ENCODE data around the gene TMEM51.

Gene TMEM51, protein sequence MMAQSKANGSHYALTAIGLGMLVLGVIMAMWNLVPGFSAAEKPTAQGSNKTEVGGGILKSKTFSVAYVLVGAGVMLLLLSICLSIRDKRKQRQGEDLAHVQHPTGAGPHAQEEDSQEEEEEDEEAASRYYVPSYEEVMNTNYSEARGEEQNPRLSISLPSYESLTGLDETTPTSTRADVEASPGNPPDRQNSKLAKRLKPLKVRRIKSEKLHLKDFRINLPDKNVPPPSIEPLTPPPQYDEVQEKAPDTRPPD
- total RNA-seq: 0 reads per million in 3 donors

- peaks cover 24% of the 10 kb centered on the region for H3K27me3 ChIP-seq (replicated peaks; ENCODE audit: control insufficient read depth, insufficient read depth, low read length, poor library complexity, severe bottlenecking)
These were observed at the start of gene TMEM51 for GRCh38 chr1:15153184-15153841. TSS of gene TMEM51 (plus strand) at chr1:15153747. CDS start at chr1:15215088, 61,341 bp downstream.

DNA sequence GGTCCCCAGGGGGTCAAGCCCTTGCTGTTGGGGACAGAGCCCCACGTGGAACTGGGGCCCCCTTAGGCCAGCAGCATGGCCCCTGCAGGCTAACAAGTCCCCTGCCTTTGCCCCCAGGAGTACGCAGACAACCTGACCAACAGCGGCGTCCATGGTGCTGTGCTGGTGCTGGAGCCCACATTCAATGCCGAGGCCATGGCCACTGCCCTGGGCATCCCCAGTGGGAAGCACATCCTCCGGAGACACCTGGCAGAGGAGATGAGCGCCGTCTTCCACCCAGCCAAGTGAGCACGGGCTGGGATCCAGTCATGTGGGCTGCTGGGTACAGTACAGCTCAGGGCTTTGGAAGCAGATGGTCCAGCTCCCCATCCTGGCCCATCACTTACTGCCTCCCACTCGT is 49.6 kb upstream of the TMEM51 start:
- H3K27me3 ChIP-seq (replicated peaks; ENCODE audit: control insufficient read depth, insufficient read depth, low read length, poor library complexity, severe bottlenecking): peaks cover 9% of the 10 kb centered on the region
- H3K36me3 ChIP-seq (ENCODE audit: control insufficient read depth, insufficient read depth, low read length): no peaks in the 10 kb centered on the region
- no peaks in the 10 kb centered on the region for H3K4me1 ChIP-seq (ENCODE audit: control insufficient read depth, insufficient read depth, low read length, poor library complexity, severe bottlenecking)
- H3K4me3 ChIP-seq (ENCODE audit: insufficient read depth, low read depth, low read length, poor library complexity, severe bottlenecking): no peak overlapping the region
- H3K27ac ChIP-seq (ENCODE audit: insufficient read depth, low read length, poor library complexity, severe bottlenecking): no peak overlapping the region
- no peak for DNase-seq
- H3K9me3 ChIP-seq (ENCODE audit: control insufficient read depth, low read length): no peaks in the 10 kb centered on the region

More at GRCh38 chr1:15153184-15153841, at the start of gene TMEM51:
- Histone ChIP-seq H3K36me3 (ENCODE audit: control insufficient read depth, insufficient read depth, low read length) (no peaks in the 10 kb centered on the region), H3K4me1 (ENCODE audit: control insufficient read depth, insufficient read depth, low read length, poor library complexity, severe bottlenecking) (peaks cover 9% of the 10 kb centered on the region), H3K27ac (ENCODE audit: insufficient read depth, low read length, poor library complexity, severe bottlenecking) (no peak within 1 kb of the TSS), H3K9me3 (ENCODE audit: control insufficient read depth, low read length) (no peaks in the 10 kb centered on the region), H3K4me3 (ENCODE audit: insufficient read depth, low read depth, low read length, poor library complexity, severe bottlenecking) (peak within 1 kb of the TSS; percentile 22)
- DNase-seq: no peak

DNA sequence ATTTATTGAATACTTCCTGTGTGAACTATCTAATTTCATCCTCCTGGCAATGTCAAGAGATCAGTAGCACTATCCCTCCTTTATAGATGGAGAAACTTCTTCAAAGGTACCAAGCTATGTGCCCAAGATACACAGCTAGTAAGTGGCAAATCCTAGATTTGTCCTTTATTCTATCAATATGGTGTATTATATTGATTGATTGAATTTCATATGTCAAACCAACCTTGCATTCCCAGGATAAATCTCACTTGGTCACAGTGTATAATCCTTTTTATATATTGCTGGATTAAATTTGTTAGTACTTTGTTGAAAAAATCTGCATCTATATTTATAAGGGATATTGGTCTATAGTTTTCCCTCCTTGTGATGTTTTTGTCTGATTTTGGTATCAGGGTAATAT is 48.8 kb upstream of the TMEM51 start:
- DNase-seq: no peak
- no peaks in the 10 kb centered on the region for H3K36me3 ChIP-seq (ENCODE audit: control insufficient read depth, insufficient read depth, low read length)
- H3K27ac ChIP-seq (ENCODE audit: insufficient read depth, low read length, poor library complexity, severe bottlenecking): no peak overlapping the region
- no peaks in the 10 kb centered on the region for H3K9me3 ChIP-seq (ENCODE audit: control insufficient read depth, low read length)
- H3K27me3 ChIP-seq (replicated peaks; ENCODE audit: control insufficient read depth, insufficient read depth, low read length, poor library complexity, severe bottlenecking): peaks cover 9% of the 10 kb centered on the region
- no peak overlapping the region for H3K4me3 ChIP-seq (ENCODE audit: insufficient read depth, low read depth, low read length, poor library complexity, severe bottlenecking)
- H3K4me1 ChIP-seq (ENCODE audit: control insufficient read depth, insufficient read depth, low read length, poor library complexity, severe bottlenecking): no peaks in the 10 kb centered on the region

DNA sequence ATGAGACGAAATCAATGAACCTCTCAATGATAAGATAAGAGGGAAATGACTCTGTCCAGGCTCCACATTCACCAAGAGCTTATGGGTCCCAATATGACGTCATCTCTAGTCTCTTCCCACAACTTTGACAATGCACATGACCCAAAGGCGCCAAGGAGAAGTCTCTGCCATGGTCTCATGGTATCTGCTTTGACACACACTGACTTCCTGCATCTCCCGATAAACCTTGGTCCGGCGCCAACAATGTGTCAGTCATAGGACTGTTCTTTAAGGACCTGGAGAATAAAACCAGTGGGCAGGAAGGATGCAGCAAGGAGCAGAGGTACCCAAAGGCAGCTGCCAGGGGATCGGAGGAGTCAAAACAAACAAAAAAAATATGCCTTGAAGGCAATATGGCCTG is 46.9 kb upstream of the TMEM51 start:
- peaks cover 5% of the 10 kb centered on the region for H3K27me3 ChIP-seq (replicated peaks; ENCODE audit: control insufficient read depth, insufficient read depth, low read length, poor library complexity, severe bottlenecking)
- no peaks in the 10 kb centered on the region for H3K9me3 ChIP-seq (ENCODE audit: control insufficient read depth, low read length)
- no peak overlapping the region for H3K27ac ChIP-seq (ENCODE audit: insufficient read depth, low read length, poor library complexity, severe bottlenecking)
- DNase-seq: no peak
- no peaks in the 10 kb centered on the region for H3K36me3 ChIP-seq (ENCODE audit: control insufficient read depth, insufficient read depth, low read length)
- no peaks in the 10 kb centered on the region for H3K4me1 ChIP-seq (ENCODE audit: control insufficient read depth, insufficient read depth, low read length, poor library complexity, severe bottlenecking)
- no peak overlapping the region for H3K4me3 ChIP-seq (ENCODE audit: insufficient read depth, low read depth, low read length, poor library complexity, severe bottlenecking)

- Histone ChIP-seq H3K9me3 (ENCODE audit: control insufficient read depth, low read length) (no peaks in the 10 kb centered on the region), H3K4me1 (ENCODE audit: control insufficient read depth, insufficient read depth, low read length, poor library complexity, severe bottlenecking) (no peaks in the 10 kb centered on the region), H3K4me3 (ENCODE audit: insufficient read depth, low read depth, low read length, poor library complexity, severe bottlenecking) (no peak overlapping the region), H3K27ac (ENCODE audit: insufficient read depth, low read length, poor library complexity, severe bottlenecking) (no peak overlapping the region), H3K27me3 (replicated peaks; ENCODE audit: control insufficient read depth, insufficient read depth, low read length, poor library complexity, severe bottlenecking) (peaks cover 5% of the 10 kb centered on the region), H3K36me3 (ENCODE audit: control insufficient read depth, insufficient read depth, low read length) (no peaks in the 10 kb centered on the region)
- DNase-seq: no peak
These were observed 46.4 kb upstream of the TMEM51 start for GRCh38 chr1:15107058-15107687.

DNA sequence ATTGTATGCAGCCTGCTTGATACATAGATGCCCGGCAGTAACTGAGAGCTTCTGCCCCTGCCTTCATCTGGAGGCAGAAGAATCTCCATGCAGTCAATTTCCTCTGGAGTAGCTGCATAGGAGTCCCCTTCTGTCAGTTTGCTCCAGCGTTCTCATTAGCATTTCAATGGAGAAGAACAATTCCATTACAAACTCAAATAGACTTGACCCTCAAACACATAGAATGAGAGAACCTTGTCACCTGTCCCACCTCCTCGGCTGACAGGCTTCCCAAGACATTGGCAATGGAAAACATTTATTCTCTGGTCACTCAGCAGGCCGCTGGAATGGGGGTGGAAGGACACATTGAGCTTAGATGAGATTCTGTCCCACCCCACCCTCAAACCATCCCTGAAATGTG is 45.6 kb upstream of the TMEM51 start:
- no peak for DNase-seq
- H3K4me3 ChIP-seq (ENCODE audit: insufficient read depth, low read depth, low read length, poor library complexity, severe bottlenecking): no peak overlapping the region
- no peaks in the 10 kb centered on the region for H3K36me3 ChIP-seq (ENCODE audit: control insufficient read depth, insufficient read depth, low read length)
- no peaks in the 10 kb centered on the region for H3K4me1 ChIP-seq (ENCODE audit: control insufficient read depth, insufficient read depth, low read length, poor library complexity, severe bottlenecking)
- peaks cover 5% of the 10 kb centered on the region for H3K27me3 ChIP-seq (replicated peaks; ENCODE audit: control insufficient read depth, insufficient read depth, low read length, poor library complexity, severe bottlenecking)
- no peaks in the 10 kb centered on the region for H3K9me3 ChIP-seq (ENCODE audit: control insufficient read depth, low read length)
- no peak overlapping the region for H3K27ac ChIP-seq (ENCODE audit: insufficient read depth, low read length, poor library complexity, severe bottlenecking)

GRCh38 chr1:15110128-15110866 is 43.2 kb upstream of the TMEM51 start:
- no peak for DNase-seq
- Histone ChIP-seq H3K27me3 (replicated peaks; ENCODE audit: control insufficient read depth, insufficient read depth, low read length, poor library complexity, severe bottlenecking) (no peaks in the 10 kb centered on the region), H3K4me3 (ENCODE audit: insufficient read depth, low read depth, low read length, poor library complexity, severe bottlenecking) (no peak overlapping the region), H3K27ac (ENCODE audit: insufficient read depth, low read length, poor library complexity, severe bottlenecking) (no peak overlapping the region), H3K9me3 (ENCODE audit: control insufficient read depth, low read length) (no peaks in the 10 kb centered on the region), H3K4me1 (ENCODE audit: control insufficient read depth, insufficient read depth, low read length, poor library complexity, severe bottlenecking) (no peaks in the 10 kb centered on the region), H3K36me3 (ENCODE audit: control insufficient read depth, insufficient read depth, low read length) (no peaks in the 10 kb centered on the region)

DNA sequence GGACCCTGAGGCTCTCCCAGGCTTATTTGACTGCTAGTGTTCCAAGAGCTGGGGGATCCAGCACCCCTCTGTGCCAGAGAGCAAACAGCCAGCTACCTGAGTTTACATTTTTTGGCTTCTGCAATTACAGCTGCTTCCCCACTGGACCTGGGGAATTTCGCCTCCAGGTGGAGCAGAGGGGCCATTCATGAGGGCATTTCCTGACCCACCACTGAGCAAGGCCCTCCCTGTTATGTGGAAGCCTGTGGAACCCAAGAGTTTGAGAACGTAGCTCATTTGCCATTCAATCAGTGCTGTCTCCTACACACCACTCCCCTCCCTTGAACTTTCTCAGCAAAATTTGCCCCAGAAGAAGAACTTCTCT is 42.7 kb upstream of the TMEM51 start:
- H3K36me3 ChIP-seq (ENCODE audit: control insufficient read depth, insufficient read depth, low read length): no peaks in the 10 kb centered on the region
- H3K27ac ChIP-seq (ENCODE audit: insufficient read depth, low read length, poor library complexity, severe bottlenecking): no peak overlapping the region
- no peak overlapping the region for H3K4me3 ChIP-seq (ENCODE audit: insufficient read depth, low read depth, low read length, poor library complexity, severe bottlenecking)
- no peaks in the 10 kb centered on the region for H3K4me1 ChIP-seq (ENCODE audit: control insufficient read depth, insufficient read depth, low read length, poor library complexity, severe bottlenecking)
- no peaks in the 10 kb centered on the region for H3K27me3 ChIP-seq (replicated peaks; ENCODE audit: control insufficient read depth, insufficient read depth, low read length, poor library complexity, severe bottlenecking)
- DNase-seq: no peak
- no peaks in the 10 kb centered on the region for H3K9me3 ChIP-seq (ENCODE audit: control insufficient read depth, low read length)

GRCh38 chr1:15113146-15113545 is 40.4 kb upstream of the TMEM51 start:
- no peaks in the 10 kb centered on the region for H3K4me1 ChIP-seq (ENCODE audit: control insufficient read depth, insufficient read depth, low read length, poor library complexity, severe bottlenecking)
- no peaks in the 10 kb centered on the region for H3K36me3 ChIP-seq (ENCODE audit: control insufficient read depth, insufficient read depth, low read length)

DNA sequence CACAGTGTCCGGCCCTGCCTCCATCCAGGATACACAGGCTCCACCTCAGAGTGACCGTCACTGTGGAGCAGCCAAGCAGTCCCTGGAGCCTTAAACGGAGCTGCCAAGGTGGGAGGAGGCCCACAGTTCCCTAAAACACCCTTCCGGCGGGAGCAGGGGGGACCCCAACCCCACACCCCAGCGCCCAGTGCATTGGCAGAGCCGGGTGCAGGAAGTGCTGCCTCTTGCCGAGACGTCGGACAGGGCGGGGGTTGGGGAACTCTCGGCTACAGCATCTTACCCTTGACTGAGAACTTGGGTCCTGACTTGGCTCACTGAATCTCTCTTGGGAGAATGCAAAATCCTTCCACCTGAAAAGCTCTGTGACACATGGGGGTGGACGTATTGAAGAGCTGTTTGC is 38.7 kb upstream of the TMEM51 start:
- no peaks in the 10 kb centered on the region for H3K27me3 ChIP-seq (replicated peaks; ENCODE audit: control insufficient read depth, insufficient read depth, low read length, poor library complexity, severe bottlenecking)
- no peaks in the 10 kb centered on the region for H3K9me3 ChIP-seq (ENCODE audit: control insufficient read depth, low read length)
- H3K27ac ChIP-seq (ENCODE audit: insufficient read depth, low read length, poor library complexity, severe bottlenecking): no peak overlapping the region
- H3K4me3 ChIP-seq (ENCODE audit: insufficient read depth, low read depth, low read length, poor library complexity, severe bottlenecking): no peak overlapping the region
- no peaks in the 10 kb centered on the region for H3K4me1 ChIP-seq (ENCODE audit: control insufficient read depth, insufficient read depth, low read length, poor library complexity, severe bottlenecking)
- H3K36me3 ChIP-seq (ENCODE audit: control insufficient read depth, insufficient read depth, low read length): no peaks in the 10 kb centered on the region
- DNase-seq: no peak

More at GRCh38 chr1:15113146-15113545, 40.4 kb upstream of the TMEM51 start:
- Histone ChIP-seq H3K4me3 (ENCODE audit: insufficient read depth, low read depth, low read length, poor library complexity, severe bottlenecking) (no peak overlapping the region), H3K27ac (ENCODE audit: insufficient read depth, low read length, poor library complexity, severe bottlenecking) (no peak overlapping the region), H3K9me3 (ENCODE audit: control insufficient read depth, low read length) (no peaks in the 10 kb centered on the region), H3K27me3 (replicated peaks; ENCODE audit: control insufficient read depth, insufficient read depth, low read length, poor library complexity, severe bottlenecking) (no peaks in the 10 kb centered on the region)
- no peak for DNase-seq

All from effector memory CD4-positive, alpha-beta T cell (primary cell).